ENCODE data around the gene PRKCD. TPM values are rescaled to one million over a fixed set of nuclear protein-coding genes. Genes with fewer than 3 reads are reported as not detected.

Gene PRKCD
- 4.0 and 14.1 TPM in 2 replicates for total RNA-seq

GRCh38 chr3:53160660-53161449, at the start of gene PRKCD:
Gene PRKCD (plus strand): TSS chr3:53161209. CDS start chr3:53178423, 17,214 bp downstream.
- peak; percentile 71 for DNase-seq (ENCODE audit: low read depth)

- DNase-seq (ENCODE audit: low read depth): no peak
Observed at GRCh38 chr3:53111822-53112221, 49.2 kb upstream of the PRKCD start.

- DNase-seq (ENCODE audit: low read depth): no peak
Observed at GRCh38 chr3:53113293-53114010, 47.6 kb upstream of the PRKCD start.

GRCh38 chr3:53114011-53114400, 47.0 kb upstream of the PRKCD start:
- peak; percentile 61 for DNase-seq (ENCODE audit: low read depth)

- DNase-seq (ENCODE audit: low read depth): peak; percentile 41
Observed at GRCh38 chr3:53114412-53115074, 46.5 kb upstream of the PRKCD start.

- no peak for DNase-seq (ENCODE audit: low read depth)
Observed at GRCh38 chr3:53116956-53117355, 44.1 kb upstream of the PRKCD start.

GRCh38 chr3:53120336-53120735, 40.7 kb upstream of the PRKCD start:
- no peak for DNase-seq (ENCODE audit: low read depth)

- no peak for DNase-seq (ENCODE audit: low read depth)
Observed at GRCh38 chr3:53122255-53122932, 38.6 kb upstream of the PRKCD start.

GRCh38 chr3:53122933-53123305, 38.1 kb upstream of the PRKCD start:
- no peak for DNase-seq (ENCODE audit: low read depth)

- DNase-seq (ENCODE audit: low read depth): no peak
Observed at GRCh38 chr3:53123510-53123909, 37.5 kb upstream of the PRKCD start.

GRCh38 chr3:53123953-53124352, 37.1 kb upstream of the PRKCD start:
- no peak for DNase-seq (ENCODE audit: low read depth)

- no peak for DNase-seq (ENCODE audit: low read depth)
Observed at GRCh38 chr3:53126601-53127000, 34.4 kb upstream of the PRKCD start.

- no peak for DNase-seq (ENCODE audit: low read depth)
Observed at GRCh38 chr3:53129344-53129743, 31.7 kb upstream of the PRKCD start.

GRCh38 chr3:53130179-53131061, 30.6 kb upstream of the PRKCD start, which contains the start of gene RFT1:
Gene RFT1 (minus strand): TSS chr3:53130435. CDS start chr3:53130400, 35 bp downstream.
- peak; percentile 85 for DNase-seq (ENCODE audit: low read depth)

GRCh38 chr3:53131096-53131495, 29.9 kb upstream of the PRKCD start:
- DNase-seq (ENCODE audit: low read depth): no peak

GRCh38 chr3:53132347-53132746, 28.7 kb upstream of the PRKCD start:
- DNase-seq (ENCODE audit: low read depth): no peak

- DNase-seq (ENCODE audit: low read depth): peak; percentile 47
Observed at GRCh38 chr3:53134631-53135232, 26.3 kb upstream of the PRKCD start.

GRCh38 chr3:53137221-53137620, 23.8 kb upstream of the PRKCD start:
- no peak for DNase-seq (ENCODE audit: low read depth)

- no peak for DNase-seq (ENCODE audit: low read depth)
Observed at GRCh38 chr3:53137835-53138446, 23.1 kb upstream of the PRKCD start.
